Measurements from ENCODE around the gene TMBIM1.
"Not testable (repeated sequence)": the region's sequence is repeated elsewhere in the genome, so short reads cannot be mapped to it uniquely, and the experiment has no call there.

Gene TMBIM1

GRCh38 chr2:218314764-218315163 lies 22.5 kb upstream of the TMBIM1 start:
- not testable (repeated sequence) for H3K27me3 ChIP-seq (ENCODE audit: control insufficient read depth, insufficient read depth, low read length); H3K36me3 ChIP-seq (ENCODE audit: control insufficient read depth, insufficient read depth, low read length); H3K4me3 ChIP-seq (ENCODE audit: low read length); H3K9me3 ChIP-seq (ENCODE audit: control insufficient read depth, low read length); H3K9ac ChIP-seq (ENCODE audit: low read length)
- H3K4me1 ChIP-seq (ENCODE audit: control insufficient read depth, insufficient read depth, low read length): peaks cover 35% of the 10 kb centered on the region

- Histone ChIP-seq H3K4me3 (ENCODE audit: low read length) (no peak overlapping the region), H3K36me3 (ENCODE audit: control insufficient read depth, insufficient read depth, low read length) (no peaks in the 10 kb centered on the region), H3K4me1 (ENCODE audit: control insufficient read depth, insufficient read depth, low read length) (peaks cover 35% of the 10 kb centered on the region), H3K9ac (ENCODE audit: low read length) (no peak overlapping the region), H3K9me3 (ENCODE audit: control insufficient read depth, low read length) (no peaks in the 10 kb centered on the region), H3K27me3 (ENCODE audit: control insufficient read depth, insufficient read depth, low read length) (no peaks in the 10 kb centered on the region)
Observed at GRCh38 chr2:218313356-218313755, 21.1 kb upstream of the TMBIM1 start.

GRCh38 chr2:218312267-218312756 lies 20.0 kb upstream of the TMBIM1 start:
- Histone ChIP-seq H3K9ac (ENCODE audit: low read length) (no peak overlapping the region), H3K9me3 (ENCODE audit: control insufficient read depth, low read length) (no peaks in the 10 kb centered on the region), H3K4me1 (ENCODE audit: control insufficient read depth, insufficient read depth, low read length) (peaks cover 39% of the 10 kb centered on the region), H3K4me3 (ENCODE audit: low read length) (no peak overlapping the region), H3K27me3 (ENCODE audit: control insufficient read depth, insufficient read depth, low read length) (no peaks in the 10 kb centered on the region), H3K36me3 (ENCODE audit: control insufficient read depth, insufficient read depth, low read length) (no peaks in the 10 kb centered on the region)

GRCh38 chr2:218311541-218312266 lies 19.4 kb upstream of the TMBIM1 start:
- H3K9me3 ChIP-seq (ENCODE audit: control insufficient read depth, low read length); H3K27me3 ChIP-seq (ENCODE audit: control insufficient read depth, insufficient read depth, low read length); H3K4me3 ChIP-seq (ENCODE audit: low read length); H3K36me3 ChIP-seq (ENCODE audit: control insufficient read depth, insufficient read depth, low read length): not testable (repeated sequence)
- H3K4me1 ChIP-seq (ENCODE audit: control insufficient read depth, insufficient read depth, low read length): peaks cover 33% of the 10 kb centered on the region
- H3K9ac ChIP-seq (ENCODE audit: low read length): peak overlapping the region; percentile 47

GRCh38 chr2:218310853-218311540 lies 18.7 kb upstream of the TMBIM1 start:
- Histone ChIP-seq H3K36me3 (ENCODE audit: control insufficient read depth, insufficient read depth, low read length) (no peaks in the 10 kb centered on the region), H3K9ac (ENCODE audit: low read length) (peak overlapping the region; percentile 44), H3K27me3 (ENCODE audit: control insufficient read depth, insufficient read depth, low read length) (no peaks in the 10 kb centered on the region)

GRCh38 chr2:218307415-218308090 lies 15.2 kb upstream of the TMBIM1 start:
- H3K4me3 ChIP-seq (ENCODE audit: low read length): no peak overlapping the region
- H3K4me1 ChIP-seq (ENCODE audit: control insufficient read depth, insufficient read depth, low read length): peaks cover 33% of the 10 kb centered on the region
- H3K27me3 ChIP-seq (ENCODE audit: control insufficient read depth, insufficient read depth, low read length): no peaks in the 10 kb centered on the region
- H3K9me3 ChIP-seq (ENCODE audit: control insufficient read depth, low read length): no peaks in the 10 kb centered on the region
- H3K36me3 ChIP-seq (ENCODE audit: control insufficient read depth, insufficient read depth, low read length): no peaks in the 10 kb centered on the region
- no peak overlapping the region for H3K9ac ChIP-seq (ENCODE audit: low read length)

More at GRCh38 chr2:218310853-218311540, 18.7 kb upstream of the TMBIM1 start:
- H3K4me1 ChIP-seq (ENCODE audit: control insufficient read depth, insufficient read depth, low read length): peaks cover 30% of the 10 kb centered on the region
- no peaks in the 10 kb centered on the region for H3K9me3 ChIP-seq (ENCODE audit: control insufficient read depth, low read length)
- no peak overlapping the region for H3K4me3 ChIP-seq (ENCODE audit: low read length)

- no peaks in the 10 kb centered on the region for H3K27me3 ChIP-seq (ENCODE audit: control insufficient read depth, insufficient read depth, low read length)
- no peak overlapping the region for H3K9ac ChIP-seq (ENCODE audit: low read length)
- no peak overlapping the region for H3K4me3 ChIP-seq (ENCODE audit: low read length)
- H3K4me1 ChIP-seq (ENCODE audit: control insufficient read depth, insufficient read depth, low read length): peaks cover 34% of the 10 kb centered on the region
- H3K36me3 ChIP-seq (ENCODE audit: control insufficient read depth, insufficient read depth, low read length): no peaks in the 10 kb centered on the region
- no peaks in the 10 kb centered on the region for H3K9me3 ChIP-seq (ENCODE audit: control insufficient read depth, low read length)
Observed at GRCh38 chr2:218306184-218306920, 14.0 kb upstream of the TMBIM1 start.

- H3K4me3 ChIP-seq (ENCODE audit: low read length): no peak overlapping the region
- H3K9ac ChIP-seq (ENCODE audit: low read length): no peak overlapping the region
- H3K9me3 ChIP-seq (ENCODE audit: control insufficient read depth, low read length): no peaks in the 10 kb centered on the region
- H3K27me3 ChIP-seq (ENCODE audit: control insufficient read depth, insufficient read depth, low read length): no peaks in the 10 kb centered on the region
- H3K4me1 ChIP-seq (ENCODE audit: control insufficient read depth, insufficient read depth, low read length): peaks cover 26% of the 10 kb centered on the region
- no peaks in the 10 kb centered on the region for H3K36me3 ChIP-seq (ENCODE audit: control insufficient read depth, insufficient read depth, low read length)
Observed at GRCh38 chr2:218305383-218305782, 13.1 kb upstream of the TMBIM1 start.

GRCh38 chr2:218301176-218301819 lies 9.0 kb upstream of the TMBIM1 start:
- Histone ChIP-seq H3K27me3 (ENCODE audit: control insufficient read depth, insufficient read depth, low read length) (no peaks in the 10 kb centered on the region), H3K4me1 (ENCODE audit: control insufficient read depth, insufficient read depth, low read length) (peaks cover 36% of the 10 kb centered on the region), H3K9me3 (ENCODE audit: control insufficient read depth, low read length) (no peaks in the 10 kb centered on the region), H3K36me3 (ENCODE audit: control insufficient read depth, insufficient read depth, low read length) (no peaks in the 10 kb centered on the region), H3K4me3 (ENCODE audit: low read length) (no peak overlapping the region), H3K9ac (ENCODE audit: low read length) (no peak overlapping the region)

- Histone ChIP-seq H3K4me3 (ENCODE audit: low read length) (no peak overlapping the region), H3K9me3 (ENCODE audit: control insufficient read depth, low read length) (no peaks in the 10 kb centered on the region), H3K9ac (ENCODE audit: low read length) (no peak overlapping the region), H3K27me3 (ENCODE audit: control insufficient read depth, insufficient read depth, low read length) (no peaks in the 10 kb centered on the region), H3K4me1 (ENCODE audit: control insufficient read depth, insufficient read depth, low read length) (peaks cover 48% of the 10 kb centered on the region), H3K36me3 (ENCODE audit: control insufficient read depth, insufficient read depth, low read length) (no peaks in the 10 kb centered on the region)
Observed at GRCh38 chr2:218300141-218300540, 7.8 kb upstream of the TMBIM1 start.

- Histone ChIP-seq H3K9me3 (ENCODE audit: control insufficient read depth, low read length) (no peaks in the 10 kb centered on the region), H3K9ac (ENCODE audit: low read length) (peak overlapping the region; percentile 46), H3K36me3 (ENCODE audit: control insufficient read depth, insufficient read depth, low read length) (no peaks in the 10 kb centered on the region), H3K4me1 (ENCODE audit: control insufficient read depth, insufficient read depth, low read length) (peaks cover 61% of the 10 kb centered on the region), H3K4me3 (ENCODE audit: low read length) (no peak overlapping the region), H3K27me3 (ENCODE audit: control insufficient read depth, insufficient read depth, low read length) (no peaks in the 10 kb centered on the region)
Observed at GRCh38 chr2:218298314-218298875, 6.1 kb upstream of the TMBIM1 start.
